Karpas-422 (cell line): ENCODE data around the gene PLD1. TPM values are rescaled to one million over a fixed set of nuclear protein-coding genes. Genes with fewer than 3 reads are reported as not detected.
"Not testable (repeated sequence)": the region's sequence is repeated elsewhere in the genome, so short reads cannot be mapped to it uniquely, and the experiment has no call there.

Source experiments
- DNase-seq: peaks from one replicate; pipeline ENCODE4 v3.0.0-alpha.2; 2015
- H2AFZ ChIP-seq: fragments of 200-600 bp; sonication (generic); 2 replicates; pipeline ENCODE4 v1.6.1; 2014; ENCODE audit warnings: antibody characterized with exemption, low read length, mixed read lengths
- H3K27ac ChIP-seq: fragments of 200-600 bp; sonication (generic); 2 replicates; pipeline ENCODE4 v1.5.1; 2014; ENCODE audit warnings: mild to moderate bottlenecking, low read length, moderate library complexity
- H3K27me3 ChIP-seq: fragments of 200-600 bp; sonication (generic); 2 replicates; pipeline ENCODE4 v1.6.1; 2014; ENCODE audit warnings: low read length, mixed read lengths
- H3K36me3 ChIP-seq: fragments of 200-600 bp; sonication (generic); 2 replicates; pipeline ENCODE4 v1.6.1; 2014; ENCODE audit warnings: low read length, mixed read lengths; ENCODE audit not compliant: insufficient read depth
- H3K4me1 ChIP-seq: fragments of 200-600 bp; sonication (generic); 2 replicates; pipeline ENCODE4 v1.6.1; 2014; ENCODE audit warnings: mild to moderate bottlenecking, low read length, mixed read lengths
- H3K4me2 ChIP-seq: fragments of 200-600 bp; sonication (generic); 2 replicates; pipeline ENCODE4 v1.6.1; 2014; ENCODE audit warnings: low read length, low read depth, mild to moderate bottlenecking; ENCODE audit not compliant: poor library complexity, severe bottlenecking
- H3K4me3 ChIP-seq: fragments of 200-600 bp; sonication (generic); 2 replicates; pipeline ENCODE4 v1.5.1; 2014; ENCODE audit warnings: mild to moderate bottlenecking, antibody characterized with exemption, low read length, mixed read lengths
- H3K79me2 ChIP-seq: fragments of 200-600 bp; sonication (generic); 2 replicates; pipeline ENCODE4 v1.6.1; 2014; ENCODE audit warnings: mild to moderate bottlenecking, low read length, mixed read lengths
- H3K9ac ChIP-seq: fragments of 200-600 bp; sonication (generic); 2 replicates; pipeline ENCODE4 v1.6.0; 2014; ENCODE audit warnings: low read length
- H3K9me2 ChIP-seq: fragments of 200-600 bp; sonication (generic), shearing (Covaris generic); replicated peaks from 2 replicates; pipeline ENCODE4 v1.6.0; 2014; ENCODE audit warnings: mild to moderate bottlenecking, low read length, moderate library complexity; ENCODE audit not compliant: insufficient read depth
- H3K9me3 ChIP-seq: fragments of 300-700, 200-600 bp; sonication (generic); 2 replicates; pipeline ENCODE4 v1.6.1; 2014; ENCODE audit warnings: low read length, mixed read lengths
- H4K20me1 ChIP-seq: fragments of 200-600 bp; sonication (generic); 2 replicates; pipeline ENCODE4 v1.6.1; 2014; ENCODE audit warnings: mild to moderate bottlenecking, antibody characterized with exemption, low read length, low read depth; ENCODE audit not compliant: insufficient read depth
- total RNA-seq: library from RNA; depleted of rRNA; stranded (reverse); fragments of >200 nt; shearing (Covaris generic); gene quantifications from 2 replicates; pipeline ENCODE4 v1.2.3, GENCODE V29; 2014; ENCODE audit warnings: low replicate concordance

Gene PLD1
- total RNA-seq, 1 experiment from 2014 or later = not detected

GRCh38 chr3:171574556-171575240, 235.6 kb downstream of the PLD1 start:
- H4K20me1 ChIP-seq = no peaks in the 10 kb centered on the region
- H3K9me2 ChIP-seq = no peaks in the 10 kb centered on the region
- DNase-seq = no peak
- H3K36me3 ChIP-seq = no peaks in the 10 kb centered on the region
- H3K9me3 ChIP-seq = no peaks in the 10 kb centered on the region
- no peak overlapping the region for H3K27ac ChIP-seq
- H3K4me2 ChIP-seq = no peak overlapping the region
- no peak overlapping the region for H2AFZ ChIP-seq
- H3K4me1 ChIP-seq = no peaks in the 10 kb centered on the region
- no peaks in the 10 kb centered on the region for H3K79me2 ChIP-seq
- H3K9ac ChIP-seq = no peak overlapping the region
- no peaks in the 10 kb centered on the region for H3K27me3 ChIP-seq
- no peak overlapping the region for H3K4me3 ChIP-seq

- Histone ChIP-seq H4K20me1 (no peaks in the 10 kb centered on the region), H3K9ac (no peak overlapping the region), H3K36me3 (no peaks in the 10 kb centered on the region), H3K4me3 (no peak overlapping the region), H2AFZ (no peak overlapping the region), H3K9me2 (no peaks in the 10 kb centered on the region), H3K79me2 (no peaks in the 10 kb centered on the region), H3K27ac (no peak overlapping the region), H3K27me3 (no peaks in the 10 kb centered on the region), H3K4me2 (no peak overlapping the region), H3K4me1 (no peaks in the 10 kb centered on the region), H3K9me3 (no peaks in the 10 kb centered on the region)
- DNase-seq = no peak
Observed at GRCh38 chr3:171569571-171570132, 240.6 kb downstream of the PLD1 start.

- Histone ChIP-seq H3K4me1 (no peaks in the 10 kb centered on the region), H4K20me1 (no peaks in the 10 kb centered on the region), H3K27me3 (no peaks in the 10 kb centered on the region), H3K9ac (no peak overlapping the region), H3K4me3 (no peak overlapping the region), H2AFZ (no peak overlapping the region), H3K27ac (no peak overlapping the region), H3K9me3 (no peaks in the 10 kb centered on the region), H3K79me2 (no peaks in the 10 kb centered on the region), H3K4me2 (no peak overlapping the region), H3K9me2 (no peaks in the 10 kb centered on the region), H3K36me3 (no peaks in the 10 kb centered on the region)
- no peak for DNase-seq
Observed at GRCh38 chr3:171568766-171569165, 241.5 kb downstream of the PLD1 start.

- peak; percentile 79 for DNase-seq
- Histone ChIP-seq H3K36me3 (no peaks in the 10 kb centered on the region), H2AFZ (no peak overlapping the region), H3K4me1 (no peaks in the 10 kb centered on the region), H4K20me1 (no peaks in the 10 kb centered on the region), H3K9ac (no peak overlapping the region), H3K27ac (no peak overlapping the region), H3K9me2 (no peaks in the 10 kb centered on the region), H3K27me3 (no peaks in the 10 kb centered on the region), H3K4me2 (no peak overlapping the region), H3K79me2 (no peaks in the 10 kb centered on the region), H3K9me3 (no peaks in the 10 kb centered on the region), H3K4me3 (no peak overlapping the region)
Observed at GRCh38 chr3:171566803-171567422, 243.4 kb downstream of the PLD1 start.

GRCh38 chr3:171565481-171566058, 244.7 kb downstream of the PLD1 start:
- Histone ChIP-seq H3K4me2 (no peak overlapping the region), H4K20me1 (no peaks in the 10 kb centered on the region), H3K9me3 (no peaks in the 10 kb centered on the region), H2AFZ (no peak overlapping the region), H3K9me2 (no peaks in the 10 kb centered on the region), H3K79me2 (no peaks in the 10 kb centered on the region), H3K9ac (no peak overlapping the region), H3K36me3 (no peaks in the 10 kb centered on the region), H3K4me3 (no peak overlapping the region), H3K4me1 (no peaks in the 10 kb centered on the region), H3K27me3 (no peaks in the 10 kb centered on the region), H3K27ac (no peak overlapping the region)
- no peak for DNase-seq

- Histone ChIP-seq H3K36me3 (no peaks in the 10 kb centered on the region), H3K27me3 (no peaks in the 10 kb centered on the region), H3K79me2 (no peaks in the 10 kb centered on the region), H3K4me2 (no peak overlapping the region), H3K9me2 (no peaks in the 10 kb centered on the region), H4K20me1 (no peaks in the 10 kb centered on the region), H3K4me1 (no peaks in the 10 kb centered on the region), H3K9ac (no peak overlapping the region), H3K9me3 (no peaks in the 10 kb centered on the region), H3K4me3 (no peak overlapping the region), H2AFZ (no peak overlapping the region), H3K27ac (no peak overlapping the region)
- no peak for DNase-seq
Observed at GRCh38 chr3:171564748-171565480, 245.4 kb downstream of the PLD1 start.

GRCh38 chr3:171563298-171563697, 247.0 kb downstream of the PLD1 start:
- no peaks in the 10 kb centered on the region for H4K20me1 ChIP-seq
- H3K9me2 ChIP-seq = no peaks in the 10 kb centered on the region
- H3K4me2 ChIP-seq = no peak overlapping the region
- H3K9me3 ChIP-seq = no peaks in the 10 kb centered on the region
- DNase-seq = no peak
- no peak overlapping the region for H3K9ac ChIP-seq
- H3K4me1 ChIP-seq = no peaks in the 10 kb centered on the region
- no peaks in the 10 kb centered on the region for H3K36me3 ChIP-seq
- no peak overlapping the region for H2AFZ ChIP-seq
- no peaks in the 10 kb centered on the region for H3K27me3 ChIP-seq
- no peak overlapping the region for H3K27ac ChIP-seq
- H3K4me3 ChIP-seq = no peak overlapping the region
- H3K79me2 ChIP-seq = no peaks in the 10 kb centered on the region

- H3K36me3 ChIP-seq = not testable (repeated sequence)
Observed at GRCh38 chr3:171562459-171562858, 247.8 kb downstream of the PLD1 start.

More at GRCh38 chr3:171562459-171562858, 247.8 kb downstream of the PLD1 start:
- not testable (repeated sequence) for H2AFZ ChIP-seq, H3K79me2 ChIP-seq, H3K27me3 ChIP-seq, H3K4me1 ChIP-seq, H3K9ac ChIP-seq, H3K9me2 ChIP-seq, H3K4me2 ChIP-seq, H3K27ac ChIP-seq, DNase-seq, H4K20me1 ChIP-seq, H3K9me3 ChIP-seq, H3K4me3 ChIP-seq
